NCI-H1048 (cell line): ENCODE data around the gene HEMK1.

Experiments used
- DNase-seq: peaks from one replicate; lab custom pipeline; 2025; lab: John Stamatoyannopoulos, UW

The HEMK1 gene

GRCh38 chr3:50568947-50569749, at the start of gene HEMK1:
Gene HEMK1, plus strand, starts transcription at chr3:50569522. Its CDS starts 1,583 bp downstream, at chr3:50571105.
- DNase-seq = peak; percentile 79

- no peak for DNase-seq
Measured at GRCh38 chr3:50520849-50521248, 48.5 kb upstream of the HEMK1 start.

- no peak for DNase-seq
Measured at GRCh38 chr3:50521572-50521971, 47.8 kb upstream of the HEMK1 start.

DNA sequence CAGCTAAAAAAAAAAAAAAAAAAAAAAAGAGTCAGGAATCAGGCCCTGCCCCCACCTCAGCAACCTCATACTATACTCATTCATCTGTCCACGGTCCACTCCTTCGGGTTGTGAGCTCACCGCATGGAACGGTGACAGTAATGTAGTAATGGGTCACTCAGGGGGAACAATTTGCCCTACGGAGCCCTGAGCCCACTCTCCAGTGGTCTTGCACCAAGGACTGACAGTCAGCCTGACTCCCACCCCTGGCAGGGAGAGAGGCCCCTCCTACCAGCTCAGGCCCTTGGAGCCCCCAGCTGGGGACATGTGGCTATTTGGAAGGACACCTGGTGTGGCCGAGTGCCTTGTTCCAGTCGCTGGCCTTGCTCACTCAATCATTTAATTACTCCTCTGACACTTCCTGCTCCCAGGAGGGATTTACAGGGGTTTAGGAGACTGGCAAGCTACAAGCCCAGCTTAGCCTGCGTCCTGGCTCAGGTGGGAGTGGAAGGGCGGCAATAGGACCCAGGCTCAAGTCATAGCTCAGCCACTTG, 46.0 kb upstream of the HEMK1 start:
- DNase-seq = no peak

DNA sequence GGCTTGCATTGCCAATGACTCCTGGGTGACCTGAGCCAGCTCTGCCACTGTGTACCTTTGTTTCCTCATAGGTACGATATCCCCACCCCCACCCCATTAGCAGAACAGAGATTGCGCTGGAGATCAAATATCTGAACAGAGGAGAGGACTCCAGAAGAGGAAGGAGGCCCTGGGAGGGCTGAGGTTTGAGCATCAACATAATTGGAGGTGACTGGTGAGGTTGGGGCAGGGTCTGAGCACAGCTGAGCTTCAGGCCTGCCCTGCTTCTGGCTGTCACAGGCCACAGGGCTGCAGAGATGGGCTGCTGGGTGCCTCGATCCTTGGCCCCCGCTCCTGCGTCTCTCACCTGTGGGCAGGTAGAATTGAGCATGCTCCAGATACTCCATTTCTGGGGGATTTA, 44.6 kb upstream of the HEMK1 start:
- DNase-seq = no peak

DNA sequence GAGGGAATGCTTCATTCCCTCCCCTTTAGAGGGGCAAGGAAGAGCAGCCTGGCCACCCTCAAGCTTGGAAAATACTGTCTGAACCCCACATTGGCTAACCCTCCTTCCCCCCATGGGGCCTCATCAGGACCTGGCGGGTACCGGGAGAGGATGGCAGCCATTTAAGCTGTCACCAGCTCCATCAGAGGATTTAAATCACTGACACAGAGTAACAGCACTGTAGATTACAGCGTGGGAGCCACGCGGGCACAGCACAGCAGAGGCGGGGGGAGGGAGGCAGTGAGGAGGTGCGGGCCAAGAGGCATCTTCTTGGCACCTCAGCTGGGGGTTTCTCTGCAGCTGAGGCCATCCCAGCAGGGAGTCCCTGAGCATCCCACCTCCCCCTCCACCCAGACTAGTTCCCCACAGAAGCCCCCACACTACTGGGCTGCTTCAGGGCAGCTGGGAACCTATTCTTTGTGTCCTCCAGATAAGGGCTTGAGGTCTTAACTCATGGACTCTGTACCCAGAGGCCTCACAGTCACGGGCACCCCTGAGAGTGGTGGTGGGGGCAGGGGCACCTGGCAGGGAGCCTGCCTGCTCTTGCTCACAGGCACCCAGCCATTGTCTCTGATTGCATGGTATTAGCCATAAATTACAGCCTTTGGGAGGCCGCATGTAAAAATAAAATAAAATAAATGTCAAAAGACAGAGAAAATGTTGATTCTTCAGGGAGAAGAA, 44.0 kb upstream of the HEMK1 start:
- DNase-seq = no peak

DNA sequence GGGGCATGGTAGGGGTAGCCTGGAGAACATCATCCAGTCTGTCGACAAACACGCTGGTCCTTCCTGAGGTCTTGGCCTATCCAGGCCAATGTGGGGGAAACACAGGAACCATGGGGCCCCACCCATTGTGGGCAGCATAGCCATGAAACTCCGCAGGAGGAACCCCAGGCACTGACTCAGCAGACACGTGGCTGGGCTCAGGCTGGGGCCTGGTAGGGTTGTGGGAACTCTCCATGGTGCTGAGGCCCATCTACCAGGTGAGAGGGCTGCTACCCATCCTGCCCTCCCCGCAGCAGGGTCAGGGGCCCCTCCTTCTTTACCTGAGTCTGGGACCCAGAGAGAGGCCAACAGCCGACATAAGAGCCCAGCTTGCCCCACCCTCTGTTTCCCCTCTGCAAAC, 43.3 kb upstream of the HEMK1 start:
- no peak for DNase-seq

DNA sequence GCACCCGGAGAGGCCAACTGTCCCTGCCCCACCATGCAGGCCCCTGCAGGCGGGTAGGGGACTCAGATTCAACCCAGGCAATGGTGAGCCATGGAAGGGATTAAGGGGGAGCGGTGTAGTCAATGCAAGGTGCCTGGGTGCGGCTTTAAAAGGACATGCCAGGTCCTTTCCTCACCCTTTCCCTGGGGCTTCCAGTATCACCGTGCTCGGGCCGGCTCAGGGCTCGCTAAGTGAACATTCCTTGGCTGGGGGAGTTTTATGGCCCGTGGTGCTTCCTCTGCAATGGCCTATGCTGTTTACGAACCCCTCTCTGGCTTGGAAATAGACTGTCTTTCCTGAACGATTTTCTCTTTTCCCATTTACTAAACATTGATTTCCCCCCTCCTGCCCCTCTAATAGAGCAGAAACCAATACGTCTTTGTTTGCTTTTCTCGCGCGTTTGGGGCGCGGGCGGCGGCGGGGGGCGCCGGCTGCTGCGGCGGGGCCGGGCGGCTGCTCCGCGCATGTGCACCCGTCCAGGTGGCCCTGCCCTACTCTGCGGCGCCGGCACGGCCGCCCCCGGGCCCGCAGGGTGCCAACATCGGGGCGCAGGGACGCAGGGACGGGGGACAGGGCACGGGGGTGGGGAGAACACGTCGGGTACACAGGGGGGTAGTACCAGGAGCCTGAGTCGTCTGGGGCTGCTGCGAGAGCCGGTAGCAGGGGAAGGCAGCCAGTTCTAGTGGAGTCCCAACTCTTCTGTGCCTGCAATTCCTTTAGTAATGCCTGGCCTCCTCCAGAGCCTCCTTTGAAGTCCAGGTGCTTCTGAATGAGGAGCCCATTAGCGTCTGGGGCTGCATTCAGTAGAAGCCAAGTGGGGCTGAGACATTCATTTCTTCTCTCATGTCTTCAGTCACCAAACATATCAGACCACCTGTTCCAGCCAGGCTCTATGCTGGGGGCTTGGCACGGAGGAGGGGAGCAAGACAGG, 39.0 kb upstream of the HEMK1 start:
- no peak for DNase-seq

GRCh38 chr3:50531201-50531600, 38.1 kb upstream of the HEMK1 start:
- DNase-seq = no peak

GRCh38 chr3:50532062-50532705, 37.1 kb upstream of the HEMK1 start:
- no peak for DNase-seq

GRCh38 chr3:50533316-50533715, 36.0 kb upstream of the HEMK1 start:
- DNase-seq = no peak

GRCh38 chr3:50533807-50534461, 35.4 kb upstream of the HEMK1 start:
- DNase-seq = no peak

DNA sequence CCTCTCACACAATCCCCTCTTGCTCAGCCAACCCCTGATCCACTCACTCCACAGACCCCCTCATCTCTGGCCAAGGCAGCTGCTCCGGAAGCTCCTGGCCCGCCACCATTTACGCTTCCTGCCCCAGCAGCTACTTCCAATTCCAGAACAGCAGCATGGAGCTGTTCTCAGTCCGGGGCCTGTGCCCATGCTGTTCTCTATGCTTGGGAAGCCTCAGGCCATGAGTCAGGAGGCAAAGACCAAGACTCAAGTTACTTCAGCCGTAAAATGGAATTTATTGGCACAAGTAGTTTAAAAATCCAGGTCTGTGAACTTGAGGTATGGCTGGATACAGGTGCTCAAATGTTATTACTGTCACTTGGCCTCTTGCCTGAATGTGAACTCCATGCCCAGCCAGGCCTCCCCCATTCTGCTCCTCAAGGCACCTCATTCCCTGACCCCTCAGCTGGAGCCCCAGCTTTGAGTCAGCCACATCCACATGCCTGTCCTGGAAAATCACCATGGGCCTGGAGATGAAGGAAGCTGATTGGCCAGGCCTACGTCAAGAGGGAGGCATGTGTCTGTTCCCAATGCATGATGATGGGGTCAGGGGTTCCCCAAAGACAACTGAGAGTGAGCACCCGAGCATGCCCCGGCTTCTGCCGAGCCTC, 34.5 kb upstream of the HEMK1 start:
- no peak for DNase-seq

DNA sequence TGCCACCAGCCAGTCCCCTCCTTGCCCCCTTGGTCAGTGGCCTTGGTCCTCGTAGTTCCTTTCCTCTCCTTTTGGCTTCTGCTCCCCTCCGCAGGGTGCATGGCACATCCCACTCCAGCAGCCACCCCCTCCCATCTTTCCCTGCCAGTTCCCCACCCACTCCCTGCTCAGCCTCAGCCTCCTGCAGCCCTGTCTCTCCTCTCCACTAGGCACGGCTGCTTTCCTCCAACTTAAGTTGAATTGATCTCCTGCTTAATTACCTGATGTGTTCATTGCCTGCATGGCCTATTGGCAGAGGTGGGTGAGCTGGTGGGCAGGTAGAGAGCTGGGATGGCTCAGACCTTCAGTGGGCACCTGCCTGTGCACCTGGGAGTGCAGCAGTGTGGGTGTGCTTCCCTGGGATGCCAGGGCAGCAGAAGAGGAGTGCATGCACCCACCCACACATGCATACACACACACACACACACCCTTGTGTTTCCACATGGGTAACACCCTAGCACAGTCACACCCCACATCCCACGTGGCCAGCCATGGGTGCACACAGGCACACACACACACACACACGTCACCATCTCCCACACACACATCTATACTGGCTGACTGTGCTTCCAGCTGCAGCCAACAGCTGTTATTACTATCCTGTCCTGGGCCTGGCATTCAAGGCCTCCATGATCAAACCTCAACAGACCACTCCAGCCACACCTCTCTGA, 32.7 kb upstream of the HEMK1 start:
- no peak for DNase-seq

DNA sequence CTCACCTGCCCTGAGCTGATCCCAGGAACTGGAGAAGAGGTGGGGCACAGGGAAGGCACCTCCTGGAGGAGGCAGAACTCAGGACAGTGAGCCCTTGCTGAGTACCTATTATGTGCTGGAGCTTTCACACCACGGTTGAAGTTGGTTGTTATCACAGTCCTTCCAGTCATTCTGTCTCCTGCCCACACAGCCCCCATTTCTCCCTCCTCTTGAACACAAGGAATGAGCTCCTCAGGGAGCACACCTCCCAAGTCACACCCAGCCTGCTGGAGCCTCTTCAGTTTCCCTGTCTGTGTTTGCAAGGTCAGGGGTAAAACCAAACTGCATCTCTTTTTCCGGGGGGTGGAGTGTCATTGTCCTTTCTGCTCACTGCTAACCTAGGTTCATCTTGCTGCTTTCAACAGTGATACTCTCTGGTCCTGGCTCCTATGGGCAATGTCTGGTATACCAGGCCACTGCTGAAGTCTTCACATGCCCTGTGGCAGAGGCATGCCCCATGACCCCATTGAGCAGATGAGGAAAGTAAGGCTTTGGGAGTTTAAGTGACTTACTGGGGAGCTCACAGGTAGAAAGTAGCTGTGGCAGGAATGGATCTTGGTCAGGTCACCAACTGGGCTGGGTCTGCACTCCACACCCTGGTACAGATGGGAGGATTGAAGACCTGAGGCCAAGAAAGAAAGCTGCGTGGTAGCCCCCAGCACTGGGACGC, 31.7 kb upstream of the HEMK1 start:
- DNase-seq = no peak

- DNase-seq = no peak
Measured at GRCh38 chr3:50539356-50540286, 29.7 kb upstream of the HEMK1 start.

DNA sequence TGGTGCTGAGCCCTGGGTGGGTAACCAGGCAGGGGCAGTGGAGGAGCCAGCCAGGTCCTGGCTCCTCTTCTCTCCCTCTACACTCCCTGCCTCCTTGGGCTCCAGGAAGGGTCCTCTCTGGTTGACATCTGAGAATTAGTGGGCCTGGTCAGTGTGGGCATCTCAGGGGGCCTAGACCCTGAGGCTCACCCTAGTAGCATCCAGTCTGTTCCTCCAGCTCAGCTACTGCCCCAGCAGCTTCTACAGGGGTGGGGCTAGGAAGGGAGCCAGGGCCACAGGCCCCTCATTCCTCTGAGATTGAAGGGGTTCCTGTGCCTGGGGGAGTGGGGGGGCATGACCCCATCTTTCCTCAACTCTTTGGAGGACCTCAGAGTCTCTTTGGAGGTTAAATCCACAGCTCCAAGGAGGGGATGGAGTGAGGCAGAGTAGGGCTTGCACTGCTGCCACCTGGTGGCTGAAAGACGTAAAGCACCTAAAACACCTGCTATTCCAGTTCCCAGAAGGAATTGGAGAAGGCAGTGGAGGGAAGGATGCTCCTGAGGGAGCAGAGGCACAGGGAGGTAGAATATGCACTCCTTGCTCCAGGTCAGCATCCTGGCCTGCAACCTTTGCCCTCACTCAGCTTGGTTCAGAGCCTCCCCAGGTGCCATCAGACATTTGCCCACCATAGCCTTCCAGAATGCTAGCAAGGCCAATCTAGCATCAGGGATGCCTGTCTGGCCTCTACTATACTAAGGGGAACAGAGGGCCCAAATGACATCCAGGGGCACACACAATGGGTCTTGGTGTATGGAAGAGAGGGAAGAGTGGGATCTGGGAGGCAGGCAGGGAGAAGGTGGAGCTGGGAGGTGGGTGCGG, 26.9 kb upstream of the HEMK1 start:
- peak; percentile 23 for DNase-seq
